DMS53 treated with DMSO at 0.1 percent for 48 hours (cell line): ENCODE data around the gene MRGPRF.

Experiments used
- DNase-seq: peaks from one replicate; lab custom pipeline; 2025; ENCODE audit not compliant: unreplicated experiment; lab: John Stamatoyannopoulos, UW

MRGPRF gene

GRCh38 chr11:68966894-68967780 lies 45.9 kb downstream of the MRGPRF start:
- no peak for DNase-seq

DNA sequence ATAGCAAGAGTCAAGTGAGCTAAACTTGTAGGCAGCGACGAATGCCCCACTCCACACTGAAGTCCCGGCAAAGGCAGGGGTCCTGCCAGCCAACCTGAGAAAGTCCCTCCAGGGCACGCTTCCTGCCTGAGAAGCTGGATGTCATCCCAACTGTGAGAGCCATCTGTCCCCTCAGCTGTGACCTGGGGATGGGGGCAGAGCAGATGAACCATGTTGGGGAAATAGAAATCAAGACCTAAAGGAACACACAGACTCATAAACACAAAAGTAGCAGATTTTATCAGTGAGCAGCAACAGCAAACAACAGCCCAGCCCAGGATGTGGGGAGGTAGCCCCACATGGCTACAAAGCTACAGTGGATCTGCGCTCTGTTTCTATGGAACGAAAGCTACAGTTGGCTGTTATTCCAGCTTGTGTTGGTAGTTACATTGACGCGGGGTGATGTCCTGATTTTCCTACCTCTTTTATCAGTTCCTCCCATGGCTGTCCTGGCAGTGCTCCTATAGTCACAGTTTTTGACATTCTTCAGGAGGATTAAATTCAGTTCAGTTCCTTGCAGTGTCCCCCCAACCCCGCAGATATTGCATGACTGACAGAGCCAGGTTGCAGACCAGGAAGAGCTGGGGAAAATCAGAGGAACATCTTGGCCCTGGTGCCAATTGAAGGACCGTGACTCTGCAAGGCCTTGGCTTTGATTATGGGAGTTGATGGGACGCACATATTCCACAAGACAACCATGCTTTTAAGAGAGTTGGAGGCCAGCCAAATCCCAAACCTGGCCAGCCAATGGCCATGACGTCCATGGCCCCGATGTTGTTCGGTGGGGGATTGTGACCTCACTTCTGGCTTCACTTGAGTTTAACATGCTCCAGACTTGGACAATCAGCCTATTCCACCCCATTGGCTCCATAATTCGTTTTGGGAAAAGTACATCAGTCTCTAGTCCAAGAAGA lies 46.9 kb downstream of the MRGPRF start:
- DNase-seq: no peak

- no peak for DNase-seq
Observed at GRCh38 chr11:68963779-68964178, 49.3 kb downstream of the MRGPRF start.

DNA sequence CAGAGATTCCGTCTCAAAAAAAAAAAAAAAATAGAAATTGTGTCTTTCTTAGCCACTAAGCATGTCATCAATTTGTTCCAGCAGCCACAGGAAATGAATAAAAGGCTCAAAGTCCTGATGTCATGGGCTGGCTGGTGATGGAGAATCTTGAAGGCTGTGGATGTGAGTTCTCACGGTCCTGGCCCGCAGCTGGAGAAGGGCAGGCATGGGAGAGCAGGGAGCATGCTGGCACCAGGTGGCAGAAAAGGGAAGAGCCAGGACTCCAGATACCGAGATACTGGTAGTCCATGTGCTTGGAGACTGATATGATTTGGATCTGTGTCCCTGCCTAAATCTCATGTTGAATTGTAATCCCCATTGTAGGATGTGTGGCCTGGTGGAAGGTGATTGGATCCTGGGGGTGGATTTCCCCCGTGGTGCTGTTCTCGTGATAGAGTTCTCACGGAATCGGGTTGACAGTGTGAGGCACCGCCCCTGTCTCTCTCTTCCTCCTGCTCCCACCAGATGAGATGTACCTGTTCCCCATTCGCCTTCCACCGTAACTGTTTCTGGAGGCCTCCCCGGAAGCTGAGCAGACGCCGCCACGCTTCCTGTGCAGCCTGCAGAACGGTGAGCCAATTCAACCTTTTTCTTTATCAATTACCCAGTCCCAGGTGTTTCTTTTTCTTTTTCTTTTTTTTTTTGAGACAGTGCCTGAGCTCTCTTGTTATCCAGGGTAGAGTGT lies 50.4 kb downstream of the MRGPRF start:
- no peak for DNase-seq

DNA sequence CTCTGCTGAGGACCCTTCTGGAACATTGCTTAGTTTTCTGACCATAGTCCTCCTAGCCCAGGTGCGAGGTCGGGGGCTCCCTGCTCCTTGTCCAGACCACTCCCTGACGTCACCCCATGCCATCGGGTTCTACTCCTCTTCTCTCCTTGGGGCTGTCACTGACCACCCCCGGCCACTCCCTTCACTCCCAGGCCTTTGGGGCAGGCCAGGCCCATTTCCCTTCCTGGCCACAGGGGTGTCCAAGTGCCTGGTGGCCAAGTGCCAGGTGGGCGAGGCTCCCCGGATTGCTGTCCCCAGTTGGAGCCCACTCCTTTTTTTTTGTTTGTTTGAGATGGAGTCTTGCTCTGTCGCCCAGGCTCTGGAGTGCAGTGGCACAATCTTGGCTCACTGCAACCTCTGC lies 51.8 kb downstream of the MRGPRF start:
- no peak for DNase-seq

- DNase-seq: no peak
Observed at GRCh38 chr11:68960294-68961071, 52.6 kb downstream of the MRGPRF start.

DNA sequence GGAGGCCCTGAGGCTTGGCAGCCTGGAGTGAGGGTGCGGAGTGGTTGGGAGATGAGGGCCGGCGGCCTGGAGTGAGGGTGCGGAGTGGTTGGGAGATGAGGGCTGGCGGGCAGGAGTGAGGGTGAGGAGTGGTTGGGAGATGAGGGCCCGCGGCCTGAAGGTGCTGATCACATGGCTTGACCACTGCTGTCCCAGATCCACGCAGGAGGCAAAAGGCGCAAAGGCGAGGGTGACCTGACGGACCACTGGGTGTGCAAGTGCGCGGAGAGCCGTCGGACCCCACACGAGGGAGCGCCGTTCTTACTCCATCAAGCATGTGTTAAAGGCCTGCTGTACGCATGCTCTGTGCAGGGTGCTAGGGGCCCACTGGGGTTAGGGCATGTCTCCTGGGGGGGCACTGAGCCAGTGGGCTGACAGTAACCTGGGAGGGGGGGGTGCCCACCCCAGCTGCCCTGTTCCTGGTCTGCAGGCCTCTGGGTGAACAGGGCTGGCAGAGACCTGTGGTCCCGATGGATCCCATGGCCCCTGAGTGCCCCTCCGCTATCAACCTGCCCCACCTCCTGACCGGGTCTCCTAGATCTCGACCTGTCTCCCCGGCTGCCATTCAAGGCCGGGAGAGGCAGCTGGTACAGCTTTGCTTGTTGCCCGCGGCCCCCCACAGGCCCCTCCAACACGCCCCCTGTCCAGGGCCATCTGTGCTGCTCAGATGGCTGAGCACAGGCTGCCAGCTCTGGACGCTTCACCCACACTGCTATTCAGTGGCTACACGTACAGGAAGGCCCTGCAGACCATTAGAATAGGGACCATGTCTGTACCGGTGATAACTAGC lies 53.4 kb downstream of the MRGPRF start:
- DNase-seq: no peak

GRCh38 chr11:68958211-68958610 lies 54.8 kb downstream of the MRGPRF start:
- no peak for DNase-seq

- no peak for DNase-seq
Observed at GRCh38 chr11:68956547-68957254, 56.3 kb downstream of the MRGPRF start.

DNA sequence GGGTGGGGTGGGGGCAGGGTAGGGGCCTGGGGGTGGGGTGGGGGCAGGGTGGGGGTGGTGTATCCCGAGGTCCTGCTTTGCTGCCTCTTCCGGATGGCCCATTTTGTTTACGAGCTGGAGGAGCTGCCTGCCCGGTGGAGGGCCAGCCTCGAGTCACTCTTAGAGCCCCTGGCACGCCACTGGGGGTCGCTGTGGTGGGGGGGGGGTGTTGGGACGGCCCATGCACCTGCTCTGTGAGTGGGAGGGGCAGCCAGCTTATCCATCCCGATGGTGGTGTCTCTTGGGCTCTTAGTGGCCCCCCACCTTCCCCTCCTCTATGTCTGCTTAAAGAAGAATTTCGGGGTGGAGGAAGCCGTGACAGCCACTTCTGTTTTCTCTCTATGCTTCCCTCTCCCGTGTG lies 56.9 kb downstream of the MRGPRF start:
- DNase-seq: no peak

DNA sequence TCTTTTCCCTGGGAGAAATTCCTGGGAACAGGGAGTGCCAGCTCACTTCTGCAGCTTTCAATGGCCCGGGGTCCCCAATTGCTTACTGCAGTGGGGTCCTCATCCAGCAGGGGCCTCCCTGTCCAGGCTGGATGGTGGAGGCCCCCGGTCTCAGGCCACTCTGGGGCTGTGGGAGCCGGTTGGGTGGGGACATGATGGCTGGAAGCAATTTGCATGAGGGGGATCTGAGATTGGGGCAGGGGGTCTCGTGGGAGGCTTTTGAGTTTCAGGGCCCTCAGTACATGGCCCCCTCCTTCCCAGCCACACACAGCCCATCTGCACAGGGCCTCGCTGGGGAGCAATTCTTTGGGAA lies 57.5 kb downstream of the MRGPRF start:
- DNase-seq: no peak

- DNase-seq: peak; percentile 18
Observed at GRCh38 chr11:68954836-68955606, 58.0 kb downstream of the MRGPRF start.
